Measurements from ENCODE around the gene LUC7L2.
"Not testable (repeated sequence)": the region's sequence is repeated elsewhere in the genome, so short reads cannot be mapped to it uniquely, and the experiment has no call there.

LUC7L2 gene

DNA sequence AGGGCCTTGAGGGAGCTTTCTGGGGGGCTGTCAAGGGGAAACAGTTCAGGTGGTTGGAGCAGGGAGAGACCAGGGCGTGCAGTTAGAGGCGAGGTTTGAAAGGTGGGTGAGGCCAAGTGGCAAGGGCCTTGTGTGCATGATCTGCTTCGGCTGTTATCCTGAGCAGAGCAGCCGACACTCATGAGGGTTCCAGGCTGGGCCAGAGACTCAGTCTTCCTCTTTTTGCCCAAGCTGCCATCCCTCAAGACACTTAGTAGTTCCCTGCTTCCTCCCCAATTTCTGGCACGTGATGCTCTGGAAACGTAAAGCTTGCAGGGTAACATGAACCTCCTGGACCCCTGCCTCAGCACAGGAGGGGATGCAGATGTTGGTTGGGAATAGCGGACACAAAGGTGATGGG, 79.7 kb downstream of the LUC7L2 start:
- H3K27ac Mint-ChIP-seq = no peak overlapping the region
- no peak overlapping the region for H3K4me3 Mint-ChIP-seq
- H3K27me3 Mint-ChIP-seq = no peaks in the 10 kb centered on the region
- no peak for DNase-seq
- H3K9me3 Mint-ChIP-seq = no peaks in the 10 kb centered on the region
- ATAC-seq = no peak
- H3K4me1 Mint-ChIP-seq = peaks cover 4% of the 10 kb centered on the region

DNA sequence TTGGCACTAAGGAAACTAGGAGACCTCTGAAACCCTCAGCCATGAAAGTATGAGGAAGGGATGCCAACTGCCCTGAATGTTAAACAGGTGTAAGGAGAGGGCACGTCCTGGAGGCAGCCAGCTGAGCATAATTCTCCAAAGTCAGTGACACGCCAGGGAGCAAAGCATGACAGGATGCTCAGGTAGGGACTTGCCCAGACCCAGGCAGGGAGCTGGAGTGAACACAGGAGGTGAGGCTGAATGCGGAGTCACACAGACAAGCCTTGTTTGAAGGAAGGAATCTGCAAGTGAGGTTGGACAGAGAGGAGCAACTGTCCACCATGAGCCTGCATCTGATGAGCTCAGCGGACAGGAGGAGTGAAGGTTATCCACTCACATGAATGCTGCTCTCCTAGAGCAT, 82.3 kb downstream of the LUC7L2 start:
- H3K27ac Mint-ChIP-seq = no peak overlapping the region
- no peaks in the 10 kb centered on the region for H3K4me1 Mint-ChIP-seq
- DNase-seq (no peak), ATAC-seq (no peak)
- H3K9me3 Mint-ChIP-seq = no peaks in the 10 kb centered on the region
- H3K4me3 Mint-ChIP-seq = no peak overlapping the region
- no peaks in the 10 kb centered on the region for H3K27me3 Mint-ChIP-seq

DNA sequence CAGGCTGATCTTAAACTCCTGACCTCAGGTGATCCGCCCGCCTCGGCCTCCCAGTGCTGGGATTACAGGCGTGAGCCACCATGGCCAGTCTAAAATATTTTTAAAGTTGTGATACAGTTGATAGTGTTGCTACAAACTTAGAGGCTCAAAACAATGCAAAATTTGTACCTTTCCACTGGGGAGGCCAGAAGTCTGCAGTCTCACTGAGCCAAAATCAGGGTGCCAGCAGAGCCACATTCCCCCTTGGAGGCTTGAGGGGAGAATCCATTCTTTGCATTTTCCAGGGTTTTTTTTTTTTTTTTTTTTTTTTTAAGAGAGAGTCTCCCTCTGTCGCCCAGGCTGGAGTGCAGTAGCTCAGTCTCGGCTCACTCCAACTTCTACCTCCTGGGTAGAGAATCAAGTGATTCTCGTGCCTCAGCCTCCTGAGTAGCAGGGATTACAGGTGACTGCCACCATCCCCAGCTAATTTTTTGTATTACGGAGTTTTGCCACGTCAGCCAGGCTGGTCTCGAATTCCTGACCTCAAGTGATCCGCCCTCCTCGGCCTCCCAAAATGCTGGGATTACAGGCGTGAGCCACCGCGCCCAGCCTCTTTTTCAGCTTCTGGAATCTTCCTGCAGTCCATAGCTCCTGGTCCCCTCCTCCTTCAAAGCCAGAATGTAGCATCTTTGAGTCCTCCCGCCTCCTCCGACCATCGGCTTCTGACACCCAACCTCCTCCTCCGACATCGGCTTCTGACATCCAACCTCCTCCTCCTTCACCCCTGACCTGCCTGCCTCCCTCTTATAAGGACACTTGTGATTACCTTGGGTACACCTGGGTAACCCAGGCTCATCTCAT, 86.6 kb downstream of the LUC7L2 start:
- Mint-ChIP-seq H3K27me3 (no peaks in the 10 kb centered on the region), H3K4me3 (no peak overlapping the region), H3K4me1 (no peaks in the 10 kb centered on the region), H3K27ac (no peak overlapping the region), H3K9me3 (no peaks in the 10 kb centered on the region)
- no peak for DNase-seq
- ATAC-seq = no peak

DNA sequence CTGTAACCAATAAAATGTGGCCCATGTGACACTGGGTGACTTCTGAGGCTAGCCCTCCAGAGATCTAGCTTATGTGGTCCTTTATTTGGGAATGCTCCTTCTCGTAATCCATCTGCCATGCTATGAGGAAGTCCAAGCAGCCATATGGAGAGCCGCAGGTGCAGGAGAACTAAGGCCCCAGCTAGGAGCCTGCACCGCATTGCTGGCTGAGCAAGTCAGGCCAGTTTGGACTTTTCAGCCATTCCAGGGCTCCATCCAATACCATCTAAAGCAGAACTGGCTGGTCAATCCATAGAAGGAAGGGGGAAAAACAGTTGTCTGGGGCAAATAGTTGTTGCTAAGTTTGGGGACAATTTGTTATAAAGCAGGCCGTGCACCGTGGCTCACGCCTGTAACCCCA, 91.2 kb downstream of the LUC7L2 start:
- no peaks in the 10 kb centered on the region for H3K4me1 Mint-ChIP-seq
- no peak for DNase-seq
- no peak overlapping the region for H3K27ac Mint-ChIP-seq
- H3K4me3 Mint-ChIP-seq = no peak overlapping the region
- H3K27me3 Mint-ChIP-seq = no peaks in the 10 kb centered on the region
- ATAC-seq = no peak
- H3K9me3 Mint-ChIP-seq = no peaks in the 10 kb centered on the region

DNA sequence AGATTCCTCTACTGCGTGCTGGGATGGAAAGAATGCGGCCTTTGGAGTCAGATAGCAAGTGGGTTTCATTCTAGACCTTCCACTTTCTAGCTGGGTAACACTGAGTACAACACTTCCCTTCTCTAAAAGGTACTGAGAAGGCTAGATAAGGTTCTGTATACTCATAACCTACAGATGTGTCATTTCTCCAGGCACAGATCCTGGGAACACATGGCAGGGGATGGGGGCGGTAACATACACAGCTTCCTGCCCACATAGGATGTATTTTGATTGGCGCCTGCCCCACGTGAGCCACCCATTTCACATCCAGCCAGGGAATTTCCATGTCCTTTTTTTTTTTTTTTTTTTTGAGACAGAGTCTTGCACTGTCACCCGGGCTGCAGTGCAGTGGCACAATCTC, 91.9 kb downstream of the LUC7L2 start:
- Mint-ChIP-seq H3K9me3 (no peaks in the 10 kb centered on the region), H3K4me3 (no peak overlapping the region), H3K27me3 (no peaks in the 10 kb centered on the region), H3K27ac (no peak overlapping the region), H3K4me1 (no peaks in the 10 kb centered on the region)
- DNase-seq (no peak), ATAC-seq (no peak)

DNA sequence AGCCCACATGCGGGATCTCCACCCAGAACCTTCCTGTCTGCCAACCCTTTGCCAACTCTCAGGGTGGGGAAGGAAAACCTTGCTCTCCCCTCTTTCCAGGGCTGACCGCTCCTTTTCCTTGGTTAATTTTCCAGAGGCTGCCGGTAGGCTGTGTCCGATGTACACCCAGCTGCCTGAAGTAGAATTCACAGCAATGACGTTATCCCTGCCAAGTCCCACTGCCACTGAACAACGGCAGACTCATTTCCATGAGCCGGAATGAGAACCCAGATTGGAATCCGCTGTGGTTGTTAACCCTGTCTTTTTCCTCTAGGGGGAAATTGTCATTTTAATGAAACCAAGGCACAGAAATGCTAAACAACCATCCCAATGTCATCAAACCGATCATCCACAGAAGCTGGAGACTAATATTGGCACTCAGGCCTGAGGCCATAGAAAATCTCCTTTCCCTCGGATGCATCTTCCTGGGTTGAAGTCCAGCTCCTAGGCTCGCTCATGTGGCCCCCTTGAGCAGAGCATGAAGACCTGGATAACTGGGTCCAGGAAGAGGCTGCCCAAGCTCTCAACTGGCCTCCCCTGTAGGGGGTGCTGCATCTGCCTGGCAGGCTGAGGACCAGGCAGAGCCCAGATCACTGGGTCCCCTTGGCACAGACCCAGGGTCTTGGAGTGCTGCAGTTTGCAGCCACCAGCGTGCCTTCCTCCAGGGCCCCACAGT, 93.4 kb downstream of the LUC7L2 start:
- no peaks in the 10 kb centered on the region for H3K27me3 Mint-ChIP-seq
- peak overlapping the region in 1 of 2 donors; percentile 58 for H3K27ac Mint-ChIP-seq
- DNase-seq (no peak), ATAC-seq (no peak)
- no peaks in the 10 kb centered on the region for H3K4me1 Mint-ChIP-seq
- H3K4me3 Mint-ChIP-seq = no peak overlapping the region
- no peaks in the 10 kb centered on the region for H3K9me3 Mint-ChIP-seq

DNA sequence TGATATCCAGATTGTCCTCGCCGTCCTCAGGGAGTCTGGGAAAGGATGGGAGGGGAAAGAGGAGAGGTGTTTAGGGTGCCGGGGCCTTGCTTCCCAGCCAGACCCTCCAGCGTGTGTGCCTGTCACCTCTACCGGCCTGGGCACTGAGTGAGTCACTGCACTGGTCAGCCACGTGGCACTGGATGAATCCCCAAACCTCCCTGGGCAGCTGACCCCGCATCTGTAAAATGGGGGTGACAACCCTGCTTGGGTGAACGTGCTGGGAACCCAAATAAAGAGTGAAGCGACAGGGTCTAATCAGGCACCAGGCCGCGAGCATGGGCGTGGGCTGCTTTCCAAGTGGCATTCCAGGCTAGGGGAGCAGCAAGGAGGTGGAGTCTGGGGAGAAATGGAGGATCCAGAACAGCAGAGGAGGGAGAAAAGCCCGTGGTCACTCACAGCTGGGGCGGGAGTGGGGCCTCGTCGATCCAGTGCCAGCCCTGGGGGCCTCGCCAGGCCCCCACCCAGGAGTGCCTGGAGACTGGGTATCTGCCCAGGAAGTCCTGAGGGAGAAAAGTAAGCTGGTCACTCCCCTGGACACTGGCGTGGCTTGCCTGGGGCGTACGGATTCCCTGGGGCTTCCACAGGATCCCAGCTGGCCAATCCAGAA, 94.1 kb downstream of the LUC7L2 start:
- ATAC-seq (no peak), DNase-seq (no peak)
- H3K9me3 Mint-ChIP-seq = no peaks in the 10 kb centered on the region
- no peak overlapping the region for H3K4me3 Mint-ChIP-seq
- no peaks in the 10 kb centered on the region for H3K4me1 Mint-ChIP-seq
- no peaks in the 10 kb centered on the region for H3K27me3 Mint-ChIP-seq
- no peak overlapping the region for H3K27ac Mint-ChIP-seq

DNA sequence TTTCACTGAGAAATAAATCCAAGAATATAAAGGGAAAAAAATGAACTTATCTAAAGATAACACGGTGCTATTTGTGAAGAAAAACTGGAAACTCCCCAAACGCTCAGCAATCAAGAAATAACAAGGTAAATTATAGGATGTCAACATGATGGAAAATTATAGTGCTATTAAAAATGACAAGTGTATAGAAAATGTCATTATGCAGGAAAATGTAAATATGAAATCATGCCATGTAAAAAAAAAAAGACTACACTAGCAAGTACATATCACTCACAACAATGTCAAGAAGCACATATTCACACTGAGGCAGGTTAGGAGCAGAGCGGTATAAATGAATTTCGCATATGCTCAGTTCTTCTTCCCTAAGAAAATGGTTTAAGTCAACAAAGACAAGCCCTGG, 96.1 kb downstream of the LUC7L2 start:
- Mint-ChIP-seq H3K27ac (no peak overlapping the region), H3K9me3 (no peaks in the 10 kb centered on the region), H3K4me1 (no peaks in the 10 kb centered on the region), H3K4me3 (no peak overlapping the region), H3K27me3 (no peaks in the 10 kb centered on the region)
- ATAC-seq (no peak), DNase-seq (no peak)

DNA sequence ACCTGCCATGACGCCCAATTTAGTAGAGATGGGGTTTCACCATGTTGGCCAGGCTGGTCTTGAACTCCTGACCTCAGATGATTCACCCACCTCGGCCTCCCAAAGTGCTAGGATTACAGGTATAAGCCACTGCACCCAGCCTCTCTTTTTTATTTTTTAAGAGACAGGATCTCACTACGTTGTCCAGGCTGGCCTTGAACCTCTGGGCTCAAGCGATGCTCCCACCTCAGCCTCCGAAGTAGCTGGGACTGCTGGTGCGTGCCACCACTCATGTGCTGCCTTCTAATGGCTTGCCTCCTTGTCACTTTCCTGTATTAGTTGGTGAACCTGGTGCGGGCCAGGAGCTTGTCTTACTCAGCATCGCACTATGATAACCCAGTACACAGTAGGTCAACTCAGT, 96.8 kb downstream of the LUC7L2 start:
- H3K9me3 Mint-ChIP-seq = no peaks in the 10 kb centered on the region
- no peaks in the 10 kb centered on the region for H3K27me3 Mint-ChIP-seq
- DNase-seq (no peak), ATAC-seq (no peak)
- H3K4me1 Mint-ChIP-seq = no peaks in the 10 kb centered on the region
- no peak overlapping the region for H3K4me3 Mint-ChIP-seq
- no peak overlapping the region for H3K27ac Mint-ChIP-seq

DNA sequence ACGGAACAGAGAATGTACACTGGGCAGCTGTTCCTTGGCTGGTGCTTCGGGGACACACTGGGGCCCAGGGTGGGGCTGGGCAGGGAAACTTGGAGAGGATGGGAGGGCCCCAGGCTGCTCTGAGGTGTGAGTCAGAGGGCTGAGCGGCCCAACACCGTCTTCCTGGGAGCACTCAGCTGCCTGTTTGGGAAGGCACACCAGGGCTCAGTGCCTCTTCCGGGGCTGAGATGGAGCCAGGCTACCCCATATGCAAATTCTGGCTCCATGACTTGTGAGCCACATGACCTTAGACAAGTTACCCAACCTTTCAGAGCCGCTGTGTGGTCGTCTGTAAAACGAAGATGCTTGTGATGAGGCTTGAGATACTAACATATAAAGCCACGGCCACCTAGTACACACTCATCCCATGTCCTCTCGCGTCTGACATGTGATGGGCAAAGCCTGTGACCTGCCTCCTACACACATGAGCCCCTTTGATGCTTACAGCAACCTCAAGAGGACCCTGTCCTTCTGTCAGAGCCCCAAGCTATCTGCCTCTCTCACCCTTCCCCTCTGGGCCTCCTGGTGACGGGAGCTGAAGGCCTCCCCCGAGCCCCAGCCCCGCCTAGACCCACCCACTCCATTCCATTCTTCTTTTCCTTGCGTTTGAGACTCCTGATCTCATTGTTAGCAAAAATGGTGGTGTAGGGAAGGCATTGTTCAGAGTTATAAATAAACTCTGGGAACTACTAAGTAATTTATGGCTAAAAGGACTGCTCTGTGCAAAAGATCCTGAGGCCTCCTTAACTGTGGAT, 97.7 kb downstream of the LUC7L2 start:
- ATAC-seq (no peak), DNase-seq (no peak)
- Mint-ChIP-seq H3K27ac (no peak overlapping the region), H3K4me3 (no peak overlapping the region), H3K4me1 (no peaks in the 10 kb centered on the region), H3K27me3 (no peaks in the 10 kb centered on the region), H3K9me3 (no peaks in the 10 kb centered on the region)

DNA sequence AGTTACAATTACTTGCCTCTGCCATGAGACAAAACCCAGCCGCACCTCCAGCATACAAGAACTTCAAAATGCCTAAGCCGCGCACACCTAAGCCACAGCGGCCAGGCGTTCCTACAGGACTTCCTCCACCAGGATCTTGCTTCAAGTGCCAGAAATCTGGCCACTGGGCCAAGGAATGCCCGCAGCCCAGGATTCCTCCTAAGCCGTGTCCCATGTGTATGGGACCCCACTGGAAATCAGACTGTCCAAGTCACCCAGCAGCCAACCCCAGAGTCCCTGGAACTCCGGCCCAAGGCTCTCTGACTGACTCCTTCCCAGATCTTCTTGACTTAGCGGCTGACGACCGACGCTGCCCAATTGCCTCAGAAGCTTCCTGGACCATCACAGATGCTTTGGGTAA, 103.7 kb downstream of the LUC7L2 start:
- DNase-seq, H3K4me3 Mint-ChIP-seq, H3K4me1 Mint-ChIP-seq, H3K27ac Mint-ChIP-seq, H3K9me3 Mint-ChIP-seq, H3K27me3 Mint-ChIP-seq, ATAC-seq: not testable (repeated sequence)

DNA sequence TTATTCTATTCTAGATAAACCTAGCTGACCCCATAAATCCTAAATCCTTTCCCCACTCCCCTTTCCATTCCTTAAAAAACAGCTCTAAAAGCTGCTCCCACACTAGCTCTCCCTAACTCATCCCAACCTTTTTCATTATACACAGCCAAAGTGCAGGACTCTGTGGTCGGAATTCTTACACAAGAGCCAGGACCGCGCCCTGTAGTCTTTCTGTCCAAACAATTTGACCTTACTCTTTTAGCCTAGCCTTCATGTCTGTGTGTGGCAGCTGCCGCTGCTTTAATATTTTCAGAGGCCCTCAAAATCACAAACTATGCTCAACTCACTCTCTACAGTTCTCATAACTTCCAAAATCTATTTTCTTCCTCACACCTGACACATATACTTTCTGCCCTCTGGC, 104.8 kb downstream of the LUC7L2 start:
- DNase-seq, H3K4me1 Mint-ChIP-seq: not testable (repeated sequence)

DNA sequence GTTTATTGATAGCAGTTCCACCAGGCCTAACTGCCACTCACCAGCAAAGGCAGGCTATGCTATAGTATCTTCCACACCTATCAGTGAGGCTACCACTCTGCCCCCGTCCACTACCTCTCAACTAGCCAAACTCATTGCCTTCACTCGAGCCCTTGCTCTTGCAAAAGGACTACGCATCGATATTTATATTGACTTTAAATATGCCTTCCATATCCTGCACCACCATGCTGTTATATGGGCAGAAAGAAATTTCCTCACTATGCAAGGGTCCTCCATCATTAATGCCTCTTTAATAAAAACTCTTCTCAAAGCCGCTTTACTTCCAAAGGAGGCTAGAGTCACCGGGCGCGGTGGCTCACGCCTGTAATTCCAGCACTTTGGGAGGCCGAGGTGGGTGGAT, 105.4 kb downstream of the LUC7L2 start:
- not testable (repeated sequence) for H3K4me1 Mint-ChIP-seq, ATAC-seq, H3K27ac Mint-ChIP-seq, H3K9me3 Mint-ChIP-seq, H3K27me3 Mint-ChIP-seq, H3K4me3 Mint-ChIP-seq, DNase-seq

More for the DNA sequence above, 104.8 kb downstream of the LUC7L2 start:
- ATAC-seq, H3K27ac Mint-ChIP-seq, H3K27me3 Mint-ChIP-seq, H3K9me3 Mint-ChIP-seq, H3K4me3 Mint-ChIP-seq: not testable (repeated sequence)

DNA sequence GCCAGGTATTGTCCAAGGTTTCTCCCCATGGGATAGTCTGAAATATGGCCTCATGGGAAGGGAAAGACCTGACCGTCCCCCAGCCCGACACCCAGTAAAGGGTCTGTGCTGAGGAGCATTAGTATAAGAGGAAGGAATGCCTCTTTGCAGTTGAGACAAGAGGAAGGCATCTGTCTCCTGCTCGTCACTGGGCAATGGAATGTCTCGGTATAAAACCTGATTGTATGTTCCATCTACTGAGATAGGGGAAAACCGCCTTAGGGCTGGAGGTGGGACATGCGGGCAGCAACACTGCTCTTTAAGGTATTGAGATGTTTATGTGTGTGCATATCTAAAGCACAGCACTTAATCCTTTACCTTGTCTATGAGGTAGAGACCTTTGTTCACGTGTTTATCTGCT, 108.0 kb downstream of the LUC7L2 start:
- not testable (repeated sequence) for DNase-seq, H3K27me3 Mint-ChIP-seq, H3K4me1 Mint-ChIP-seq, ATAC-seq, H3K4me3 Mint-ChIP-seq, H3K27ac Mint-ChIP-seq, H3K9me3 Mint-ChIP-seq

DNA sequence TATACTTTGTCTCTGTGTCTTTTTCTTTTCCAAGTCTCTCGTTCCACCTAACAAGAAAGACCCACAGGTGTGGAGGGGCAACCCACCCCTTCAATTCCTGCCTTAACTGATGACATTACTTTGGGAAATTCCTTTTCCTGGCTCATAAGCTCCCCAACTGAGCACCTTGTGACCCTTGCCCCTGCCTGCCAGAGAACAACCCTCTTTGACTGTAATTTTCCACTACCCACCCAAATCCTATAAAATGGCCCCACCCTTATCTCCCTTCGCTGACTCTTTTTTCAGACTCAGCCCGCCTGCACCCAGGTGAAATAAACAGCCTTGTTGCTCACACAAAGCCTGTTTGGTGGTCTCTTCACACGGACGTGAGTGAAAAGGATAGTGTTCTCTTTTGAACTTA, 108.6 kb downstream of the LUC7L2 start:
- H3K27ac Mint-ChIP-seq, H3K4me3 Mint-ChIP-seq, H3K4me1 Mint-ChIP-seq, H3K27me3 Mint-ChIP-seq, ATAC-seq, DNase-seq, H3K9me3 Mint-ChIP-seq: not testable (repeated sequence)

Data from stimulated activated naive CD8-positive, alpha-beta T cell treated with anti-CD3 and anti-CD28 coated beads, Interleukin-15, amount 100 ng/mL, for 72 hours (primary cell).